PFSK-1 (cell line): ENCODE measurements around the gene GPR148.

Source experiments
- FOXP2 ChIP-seq: optimal IDR thresholded peaks from 2 replicates; pipeline ENCODE3; 2011; ENCODE audit warnings: borderline replicate concordance, control low read depth, inconsistent platforms; ENCODE audit not compliant: insufficient read depth; ENCODE audit errors: extremely low read length, extremely low read depth
- POLR2AphosphoS5 ChIP-seq: IDR thresholded peaks from 2 replicates; pipeline ENCODE4 v1.6.1; 2012; ENCODE audit warnings: low read depth, mild to moderate bottlenecking, control low read depth, low read length, moderate library complexity
- SIN3A ChIP-seq: IDR thresholded peaks from 2 replicates; pipeline ENCODE4 v1.6.1; 2012; ENCODE audit warnings: mild to moderate bottlenecking, low read length, moderate library complexity, borderline replicate concordance; ENCODE audit not compliant: insufficient read depth
- TAF1 ChIP-seq: IDR thresholded peaks from 2 replicates; pipeline ENCODE4 v1.6.1; 2012; ENCODE audit warnings: low read length, control low read depth, borderline replicate concordance; ENCODE audit not compliant: insufficient read depth
- TF ChIP-seq, protein P1 (sequence below), 2 experiments: IDR thresholded peaks; 2 replicates each; pipeline versions ENCODE4 v1.6.1 to v1.8.0; 2011 to 2012; ENCODE audit warnings: low read depth in 2 of 2, low read length in 2 of 2, control low read depth in 1 of 2, inconsistent platforms in 1 of 2, mild to moderate bottlenecking in 1 of 2, moderate library complexity in 1 of 2; ENCODE audit not compliant: insufficient read depth in 1 of 2

GPR148 gene

DNA sequence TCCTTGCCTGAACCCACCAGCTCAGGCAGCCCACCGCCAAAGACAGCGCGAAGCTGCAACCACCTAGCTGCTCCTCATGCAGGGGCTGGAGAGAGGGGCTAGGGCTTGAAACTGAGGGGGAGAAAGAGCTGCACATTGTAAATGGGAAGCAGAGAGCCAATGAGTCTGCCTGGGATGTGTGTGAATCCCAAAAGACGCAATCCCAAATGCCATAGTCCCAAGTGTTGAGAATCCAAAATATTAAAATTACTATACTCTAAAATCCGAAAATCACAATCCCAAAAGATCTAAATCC is 35.9 kb downstream of the GPR148 start:
- TF ChIP-seq FOXP2 (no peak), SIN3A (no peak), TAF1 (no peak), POLR2AphosphoS5 (no peak)
- TF ChIP-seq, protein P1, sequence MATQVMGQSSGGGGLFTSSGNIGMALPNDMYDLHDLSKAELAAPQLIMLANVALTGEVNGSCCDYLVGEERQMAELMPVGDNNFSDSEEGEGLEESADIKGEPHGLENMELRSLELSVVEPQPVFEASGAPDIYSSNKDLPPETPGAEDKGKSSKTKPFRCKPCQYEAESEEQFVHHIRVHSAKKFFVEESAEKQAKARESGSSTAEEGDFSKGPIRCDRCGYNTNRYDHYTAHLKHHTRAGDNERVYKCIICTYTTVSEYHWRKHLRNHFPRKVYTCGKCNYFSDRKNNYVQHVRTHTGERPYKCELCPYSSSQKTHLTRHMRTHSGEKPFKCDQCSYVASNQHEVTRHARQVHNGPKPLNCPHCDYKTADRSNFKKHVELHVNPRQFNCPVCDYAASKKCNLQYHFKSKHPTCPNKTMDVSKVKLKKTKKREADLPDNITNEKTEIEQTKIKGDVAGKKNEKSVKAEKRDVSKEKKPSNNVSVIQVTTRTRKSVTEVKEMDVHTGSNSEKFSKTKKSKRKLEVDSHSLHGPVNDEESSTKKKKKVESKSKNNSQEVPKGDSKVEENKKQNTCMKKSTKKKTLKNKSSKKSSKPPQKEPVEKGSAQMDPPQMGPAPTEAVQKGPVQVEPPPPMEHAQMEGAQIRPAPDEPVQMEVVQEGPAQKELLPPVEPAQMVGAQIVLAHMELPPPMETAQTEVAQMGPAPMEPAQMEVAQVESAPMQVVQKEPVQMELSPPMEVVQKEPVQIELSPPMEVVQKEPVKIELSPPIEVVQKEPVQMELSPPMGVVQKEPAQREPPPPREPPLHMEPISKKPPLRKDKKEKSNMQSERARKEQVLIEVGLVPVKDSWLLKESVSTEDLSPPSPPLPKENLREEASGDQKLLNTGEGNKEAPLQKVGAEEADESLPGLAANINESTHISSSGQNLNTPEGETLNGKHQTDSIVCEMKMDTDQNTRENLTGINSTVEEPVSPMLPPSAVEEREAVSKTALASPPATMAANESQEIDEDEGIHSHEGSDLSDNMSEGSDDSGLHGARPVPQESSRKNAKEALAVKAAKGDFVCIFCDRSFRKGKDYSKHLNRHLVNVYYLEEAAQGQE (IDR thresholded peaks at IDR 0.05; ENCODE audit: insufficient read depth in 1 of 2, low read depth in 2 of 2, low read length in 2 of 2): no peak

DNA sequence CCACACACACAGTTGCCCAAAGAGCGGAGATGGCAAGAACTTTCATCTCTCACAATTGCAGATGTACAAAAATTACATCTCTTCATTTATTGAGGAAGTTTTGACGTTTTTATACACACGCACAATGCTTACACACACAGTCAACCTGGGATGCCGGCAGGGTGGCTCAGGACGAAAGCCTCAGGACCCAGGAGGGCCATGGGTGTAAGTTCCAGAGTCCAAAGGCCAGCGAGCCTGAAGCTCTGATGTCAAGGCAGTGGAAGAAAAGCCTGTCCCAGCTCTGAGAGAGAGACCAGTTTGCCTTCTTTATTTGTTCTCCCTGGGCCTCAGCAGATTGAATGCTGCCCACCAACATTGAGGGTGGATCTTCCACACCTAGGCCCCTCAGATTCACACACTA is 36.6 kb downstream of the GPR148 start:
- TF ChIP-seq TAF1: no peak
- no peak for TF ChIP-seq FOXP2
- TF ChIP-seq SIN3A: no peak
- TF ChIP-seq POLR2AphosphoS5: no peak
- TF ChIP-seq, protein P1 (IDR thresholded peaks at IDR 0.05; ENCODE audit: insufficient read depth in 1 of 2, low read depth in 2 of 2, low read length in 2 of 2): no peak

DNA sequence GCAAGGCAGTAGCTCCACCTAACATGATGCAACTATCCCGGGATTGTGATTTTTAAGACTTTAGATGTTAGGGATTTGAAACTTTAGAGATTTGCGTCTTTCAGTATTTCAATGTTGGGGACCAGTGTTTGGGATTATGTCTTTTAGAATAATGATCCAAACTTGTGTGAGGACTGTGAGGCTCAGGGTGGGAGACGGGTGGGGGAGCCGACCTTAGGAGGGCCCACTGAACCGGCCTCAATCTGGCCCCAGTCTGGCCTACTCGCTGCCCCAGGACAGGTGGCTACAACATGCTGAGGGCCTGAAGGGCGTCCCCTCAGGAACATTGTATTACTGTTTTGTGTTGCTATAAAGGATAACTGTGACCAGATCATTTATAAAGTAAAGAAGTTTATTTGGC is 37.2 kb downstream of the GPR148 start:
- TF ChIP-seq, protein P1 (IDR thresholded peaks at IDR 0.05; ENCODE audit: insufficient read depth in 1 of 2, low read depth in 2 of 2, low read length in 2 of 2): no peak
- TF ChIP-seq POLR2AphosphoS5 (no peak), TAF1 (no peak), SIN3A (no peak), FOXP2 (no peak)

DNA sequence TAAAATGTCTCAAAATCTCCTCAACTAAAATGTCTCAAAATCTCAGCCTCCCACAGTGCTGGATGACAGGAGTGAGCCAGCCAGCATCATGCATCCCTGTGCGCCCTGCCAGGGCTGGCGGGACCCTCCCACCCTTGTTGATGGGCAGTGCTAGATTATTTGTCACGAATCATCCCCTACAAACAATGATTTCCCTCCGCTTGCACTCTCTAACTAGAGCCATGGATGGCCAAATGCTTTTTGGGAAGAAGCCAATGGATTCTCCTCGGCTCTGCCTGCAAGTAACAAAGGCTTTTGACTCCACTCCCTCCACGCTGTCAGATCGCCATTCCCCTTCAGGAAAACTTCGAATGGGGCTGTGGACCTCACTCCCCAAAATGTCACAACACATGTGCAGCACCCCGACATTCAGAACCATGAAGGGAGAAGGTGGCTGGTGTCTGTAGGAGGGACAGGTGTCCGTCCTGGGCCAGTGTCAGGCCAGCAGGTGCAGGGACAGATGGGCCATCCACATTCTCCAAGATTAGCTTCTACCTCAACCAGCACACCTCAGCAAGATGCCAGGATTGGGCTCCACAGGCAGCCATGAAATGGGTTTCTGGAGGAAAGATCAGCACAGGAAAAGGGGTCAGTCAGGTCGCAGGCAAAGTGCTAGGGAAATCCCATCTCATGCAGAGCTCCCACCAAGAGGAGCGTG is 38.0 kb downstream of the GPR148 start:
- TF ChIP-seq TAF1: no peak
- no peak for TF ChIP-seq POLR2AphosphoS5
- no peak for TF ChIP-seq FOXP2
- TF ChIP-seq, protein P1 (IDR thresholded peaks at IDR 0.05; ENCODE audit: insufficient read depth in 1 of 2, low read depth in 2 of 2, low read length in 2 of 2): no peak
- no peak for TF ChIP-seq SIN3A
